GM12873 (cell line): ENCODE measurements around the gene HOXA4.

Experiments used
- CTCF ChIP-seq: IDR thresholded peaks from 2 replicates; pipeline ENCODE4 v1.5.1; 2012; ENCODE audit warnings: low read depth, mild to moderate bottlenecking, moderate library complexity, low read length, control low read depth; ENCODE audit not compliant: insufficient read depth; ENCODE audit errors: missing control alignments

Gene HOXA4

DNA sequence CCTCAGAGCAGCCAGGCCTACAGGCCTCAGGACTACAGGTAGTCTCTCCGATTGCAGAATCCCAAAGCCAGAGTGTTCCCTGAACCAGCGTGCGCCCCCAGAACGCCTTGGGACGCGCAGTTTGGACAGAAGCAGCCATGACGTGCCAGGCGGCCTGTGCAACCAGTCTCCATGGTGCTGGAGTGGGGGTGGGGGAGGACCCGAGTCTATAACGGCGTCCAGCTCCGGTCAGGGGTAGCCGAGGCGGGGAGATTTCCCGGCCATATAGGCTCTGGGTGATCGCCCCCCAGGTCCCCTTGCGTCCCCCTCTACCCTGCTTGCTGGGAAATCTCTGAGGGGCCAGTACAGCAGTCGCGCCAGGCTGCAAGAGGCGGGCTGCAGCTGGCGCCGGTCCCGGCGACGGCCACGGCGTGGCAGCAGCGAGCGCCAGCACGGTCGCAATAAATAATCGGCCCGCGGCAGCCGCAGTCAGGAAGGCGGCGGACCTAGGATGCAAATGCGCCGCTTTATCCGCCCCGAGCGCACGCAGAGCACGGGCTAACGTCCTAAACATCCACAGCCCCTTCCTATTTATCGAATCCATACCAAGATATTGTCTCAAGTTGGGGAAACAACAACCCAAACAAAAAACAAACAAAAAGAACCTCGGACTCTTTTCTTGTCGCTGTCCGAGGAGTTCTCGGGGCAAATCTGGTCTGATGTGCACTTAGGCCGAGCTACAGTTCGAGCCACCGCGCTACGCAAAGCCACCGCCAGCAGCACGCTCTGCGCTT, 20.2 kb upstream of the HOXA4 start:
- peak; percentile 80 for TF ChIP-seq CTCF

DNA sequence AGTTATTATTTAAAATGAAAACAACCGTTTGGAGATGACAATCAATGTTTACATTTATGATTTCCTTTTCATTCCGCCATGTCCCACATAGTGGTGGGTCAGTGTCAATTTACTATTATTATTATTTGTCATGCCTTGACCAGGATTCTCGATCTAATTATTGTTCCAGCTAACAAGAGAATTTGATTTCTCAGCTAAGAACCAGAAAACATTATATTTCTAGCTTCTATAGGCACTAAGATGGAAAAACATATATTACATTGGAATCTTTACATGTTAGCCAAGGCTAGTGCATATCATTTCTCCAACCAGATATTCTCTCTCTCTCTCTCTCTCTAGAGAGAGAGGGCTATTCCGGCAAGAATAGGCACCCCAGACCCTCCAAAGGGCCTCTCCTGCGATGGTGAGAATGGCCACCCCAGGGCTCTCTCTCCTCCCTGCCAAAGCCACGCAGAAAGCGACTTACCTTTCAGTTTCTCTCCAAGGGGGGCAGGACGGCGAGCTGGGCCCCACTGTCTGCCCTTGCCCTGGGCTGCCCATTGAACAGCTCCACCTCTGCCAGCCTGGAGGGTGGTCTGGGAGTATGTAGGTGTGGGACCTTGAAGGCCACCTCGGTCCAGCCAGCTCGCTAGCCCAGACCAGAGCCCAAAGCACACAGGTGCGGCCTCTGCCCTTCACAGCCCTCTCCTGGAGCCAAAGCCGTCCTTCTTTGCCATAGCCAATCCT, 19.4 kb upstream of the HOXA4 start:
- no peak for TF ChIP-seq CTCF

DNA sequence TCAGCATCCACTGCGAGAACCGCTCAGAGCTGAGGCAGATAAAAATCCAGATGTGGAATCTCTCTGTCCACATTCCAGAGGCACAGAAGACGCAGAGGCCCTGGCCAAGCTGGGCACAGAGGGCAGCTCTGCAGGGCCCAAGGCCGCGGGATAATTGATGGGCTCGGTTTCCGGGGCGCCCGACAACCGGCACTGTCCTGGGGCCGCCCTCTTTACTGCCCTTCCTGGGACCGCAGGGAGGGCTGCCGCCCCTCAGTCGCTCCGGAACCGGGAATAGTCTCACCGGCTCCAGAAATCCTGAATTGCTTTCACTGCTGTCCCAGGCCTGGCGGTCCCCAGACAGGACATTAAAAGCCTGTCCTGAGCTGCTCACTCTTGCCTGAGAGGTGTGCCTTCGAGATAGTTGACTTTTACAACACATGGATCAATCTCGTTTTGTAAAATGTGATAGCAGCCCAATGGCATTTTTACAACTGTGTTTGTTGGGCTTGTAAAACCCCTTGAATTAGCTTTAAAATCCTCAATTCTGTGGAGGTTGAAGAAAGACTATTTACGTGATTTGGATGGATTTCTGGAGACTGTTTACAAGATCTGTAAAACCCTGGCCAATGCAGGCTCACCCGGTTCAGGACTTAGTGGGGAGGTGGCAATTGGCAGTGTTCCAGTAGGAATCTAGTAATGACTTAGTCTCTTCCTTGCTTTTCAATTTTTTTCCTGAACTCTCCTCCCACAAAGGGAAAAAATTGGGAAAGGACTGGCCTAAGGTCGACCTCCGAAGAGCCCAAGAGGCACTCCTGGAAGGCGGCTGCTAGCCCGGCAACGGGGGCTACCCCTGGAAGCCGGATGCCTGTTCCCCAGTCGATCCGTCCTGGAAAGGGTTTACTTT, 18.4 kb upstream of the HOXA4 start:
- no peak for TF ChIP-seq CTCF

- TF ChIP-seq CTCF, result no peak
These were observed 17.6 kb upstream of the HOXA4 start for GRCh38 chr7:27148031-27148755.

GRCh38 chr7:27147199-27148030, 16.9 kb upstream of the HOXA4 start, which contains the start of gene HOXA6:
Gene HOXA6, minus strand, starts transcription at chr7:27147774. Its CDS starts 25 bp downstream, at chr7:27147749.
- TF ChIP-seq CTCF, result no peak

DNA sequence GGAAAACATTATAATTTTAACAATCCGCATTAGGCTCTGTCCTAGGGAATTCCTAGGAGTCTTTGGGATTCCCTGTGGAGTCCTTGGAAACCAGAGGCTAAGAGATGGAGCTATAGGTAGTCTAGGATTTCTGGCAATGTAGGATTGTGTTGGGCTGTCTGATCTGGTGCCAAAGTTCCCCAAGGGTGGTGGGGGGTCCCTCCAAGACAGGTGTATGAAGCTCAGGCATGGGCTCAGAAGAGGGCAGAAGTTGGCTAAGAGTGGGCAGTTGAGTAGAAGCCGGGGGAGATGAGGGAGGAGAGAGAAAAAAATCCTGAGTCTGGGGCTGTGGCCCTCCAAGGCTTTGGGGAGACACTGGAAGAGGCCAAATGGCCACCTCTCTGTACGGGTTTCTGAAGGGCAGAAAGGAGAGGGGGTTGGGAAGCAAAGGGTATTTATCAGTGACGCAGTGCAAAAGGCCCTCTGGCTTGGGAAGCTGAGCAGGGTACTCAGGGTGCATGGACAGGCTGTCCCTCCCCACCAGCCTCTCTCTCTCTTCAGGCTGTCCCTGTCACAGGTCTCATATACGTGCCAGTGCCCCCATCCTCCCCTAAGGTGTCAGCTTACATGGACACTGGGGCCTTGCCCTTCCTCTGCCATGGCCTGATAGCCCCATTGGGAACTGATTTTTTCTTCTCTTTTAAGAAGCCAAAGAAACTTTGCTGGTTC, 16.1 kb upstream of the HOXA4 start:
- no peak for TF ChIP-seq CTCF
